Measurements from ENCODE around the gene RERG.
"Not testable (repeated sequence)": the region's sequence is repeated elsewhere in the genome, so short reads cannot be mapped to it uniquely, and the experiment has no call there.

RERG gene

DNA sequence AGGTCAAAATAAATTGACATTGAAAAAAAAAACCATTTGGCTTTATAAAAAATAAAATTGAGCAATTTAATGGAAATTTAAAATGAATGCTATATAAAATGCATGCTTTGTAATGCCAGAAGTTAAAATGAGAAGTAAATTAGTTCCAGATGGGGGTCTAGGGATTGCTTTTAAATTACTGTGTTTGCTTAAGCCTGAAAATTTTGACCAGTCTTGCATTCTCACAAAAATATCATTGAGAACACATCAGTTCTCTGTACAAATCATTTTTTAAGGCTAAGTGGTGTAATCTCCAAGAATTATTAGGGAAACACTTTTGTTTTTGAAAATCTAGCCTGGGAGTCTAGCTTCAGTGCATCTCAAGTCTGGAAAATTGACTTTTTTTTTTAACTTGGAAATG is 90.7 kb downstream of the RERG start:
- DNase-seq, result no peak

DNA sequence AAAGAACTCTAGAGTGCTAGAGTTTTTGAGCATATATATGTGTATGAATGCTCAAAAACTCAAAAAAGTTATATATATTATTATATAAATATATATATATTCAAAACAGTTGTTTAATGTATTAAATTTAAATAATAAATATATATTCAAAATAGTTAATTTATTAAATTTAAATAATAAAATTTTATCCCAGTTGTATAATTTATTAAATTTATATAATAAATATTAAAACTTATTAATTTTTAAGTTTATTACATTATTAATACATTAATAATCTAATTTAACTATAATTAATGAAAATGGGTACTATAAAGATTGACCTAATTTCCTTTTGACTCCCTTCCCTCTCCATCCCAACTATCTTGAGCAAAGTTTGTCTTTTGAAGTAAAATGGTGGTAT is 97.8 kb downstream of the RERG start:
- DNase-seq, result no peak

GRCh38 chr12:15122344-15122743 is 98.9 kb downstream of the RERG start:
- no peak for DNase-seq

DNA sequence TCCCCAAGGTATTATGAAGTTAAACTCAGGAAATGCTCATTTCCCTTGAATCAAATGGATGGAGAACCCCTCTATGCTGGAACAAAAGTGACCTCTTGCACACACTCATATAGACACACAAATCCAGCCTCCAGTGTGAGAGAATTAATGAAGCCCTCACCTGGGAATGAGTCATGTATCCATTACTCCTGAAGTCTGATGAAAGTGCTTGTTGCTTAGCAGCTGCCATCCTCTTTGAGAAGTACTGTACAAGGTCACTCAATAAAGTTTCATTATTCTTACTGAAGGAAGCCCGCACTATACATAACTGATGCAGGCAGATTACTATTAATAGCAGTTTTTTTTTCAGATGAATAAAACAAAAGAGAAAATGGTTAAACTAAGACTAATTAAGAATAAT is 102.3 kb downstream of the RERG start:
- DNase-seq, result no peak

GRCh38 chr12:15116983-15117382 is 104.2 kb downstream of the RERG start:
- no peak for DNase-seq

GRCh38 chr12:15116086-15116485 is 105.1 kb downstream of the RERG start:
- no peak for DNase-seq

- no peak for DNase-seq
These were observed 105.8 kb downstream of the RERG start for GRCh38 chr12:15115434-15115833.

DNA sequence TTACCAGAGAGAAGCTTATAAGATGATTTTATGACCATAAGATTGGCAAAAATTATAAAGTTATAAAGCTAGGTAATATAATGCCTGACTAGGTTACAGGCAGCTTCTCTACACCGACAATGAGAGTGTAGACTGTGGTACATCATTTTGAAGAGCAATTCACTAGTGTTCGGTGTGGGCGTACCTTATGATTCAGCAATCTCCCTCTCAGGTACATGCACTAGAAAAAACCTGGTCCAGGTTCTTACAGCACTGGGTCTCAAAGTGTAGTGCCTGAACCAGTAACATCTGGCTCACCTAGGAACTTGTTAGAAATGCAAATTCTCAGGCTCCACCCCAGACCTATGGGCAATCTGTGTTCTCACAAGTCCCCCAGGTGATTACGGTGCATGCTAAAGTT is 106.7 kb downstream of the RERG start:
- DNase-seq, result no peak

DNA sequence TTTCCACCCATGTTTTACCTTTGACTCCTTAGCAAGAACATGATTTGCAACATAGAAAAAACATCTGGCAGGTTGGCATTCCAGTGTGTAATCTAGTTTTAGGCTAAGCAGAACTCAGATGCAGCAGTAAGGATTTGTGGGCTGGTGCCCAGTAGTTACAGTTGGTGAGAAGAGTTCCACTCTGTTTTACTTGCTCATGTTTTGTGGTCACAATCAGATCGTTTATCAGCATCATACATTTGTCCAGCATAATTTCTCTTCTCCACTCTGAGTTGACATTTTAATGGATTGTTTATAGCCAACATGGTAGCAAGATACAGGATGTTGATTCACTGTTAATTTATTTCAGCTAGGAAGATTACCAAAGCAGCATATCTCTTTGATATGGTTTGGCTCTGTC is 128.4 kb downstream of the RERG start:
- DNase-seq, result no peak

DNA sequence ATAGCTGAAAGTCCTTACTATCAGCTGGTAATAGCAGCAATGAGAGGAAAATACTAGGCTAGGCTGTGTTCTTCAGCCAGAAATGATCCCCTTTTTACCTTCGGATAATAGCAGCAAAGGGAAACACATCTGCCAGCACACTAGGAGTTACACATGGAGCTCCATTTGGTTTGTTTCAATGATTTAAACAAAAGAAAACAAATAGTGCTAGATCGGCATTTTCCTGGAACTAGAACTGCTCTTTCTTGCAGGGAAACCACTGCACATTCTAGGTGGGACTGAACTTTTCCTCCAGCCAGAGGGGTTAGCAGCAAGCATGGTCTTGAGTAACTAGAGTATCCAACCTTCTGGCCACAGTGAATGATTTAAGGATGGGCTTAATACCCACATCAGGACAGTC is 130.8 kb downstream of the RERG start:
- no peak for DNase-seq

DNA sequence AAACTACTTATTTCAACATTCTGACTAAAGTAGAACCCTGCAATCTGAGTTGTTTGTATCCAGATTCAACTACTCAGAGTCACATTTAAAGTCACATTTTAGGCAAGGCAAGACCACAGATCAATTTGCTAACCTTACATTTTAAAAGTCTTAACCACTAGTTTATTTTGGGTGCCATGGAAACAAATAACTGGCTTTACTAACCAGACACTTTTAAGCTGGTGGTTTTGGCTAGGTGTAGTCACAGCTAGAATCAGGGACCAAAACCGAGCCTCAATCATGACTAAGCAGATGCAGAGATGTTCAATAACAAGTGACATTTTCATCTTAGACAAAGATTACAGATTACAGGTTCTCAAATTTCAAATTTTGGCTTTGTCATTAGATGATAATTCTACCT is 133.1 kb downstream of the RERG start:
- DNase-seq, result no peak

GRCh38 chr12:15077751-15078150 is 143.5 kb downstream of the RERG start:
- not testable (repeated sequence) for DNase-seq

- DNase-seq, result no peak
These were observed 146.9 kb downstream of the RERG start for GRCh38 chr12:15074351-15074750.

- no peak for DNase-seq
These were observed 162.1 kb downstream of the RERG start for GRCh38 chr12:15059123-15059522.

Data from GDM1 (cell line).